ENCODE results near the gene OGFOD2.

Gene OGFOD2

GRCh38 chr12:122977153-122977552, 2.1 kb downstream of the OGFOD2 start:
- DNase-seq (ENCODE audit: low spot score in 2 of 2): no peak
- peaks cover 16% of the 10 kb centered on the region for H3K4me1 Mint-ChIP-seq

GRCh38 chr12:122977655-122978392, 2.8 kb downstream of the OGFOD2 start:
- Mint-ChIP-seq H3K4me3 (peak overlapping the region; percentile 25), H3K27ac (no peak overlapping the region), H3K36me3 (peaks cover 2% of the 10 kb centered on the region), H3K9me3 (no peaks in the 10 kb centered on the region), H3K27me3 (no peaks in the 10 kb centered on the region), H3K4me1 (peaks cover 16% of the 10 kb centered on the region)
- DNase-seq (ENCODE audit: low spot score in 2 of 2) (no peak), ATAC-seq (ENCODE audit: low read depth) (no peak)

More at GRCh38 chr12:122977153-122977552, 2.1 kb downstream of the OGFOD2 start:
- no peaks in the 10 kb centered on the region for H3K9me3 Mint-ChIP-seq
- H3K27ac Mint-ChIP-seq: no peak overlapping the region
- ATAC-seq (ENCODE audit: low read depth): no peak
- H3K4me3 Mint-ChIP-seq: no peak overlapping the region
- no peaks in the 10 kb centered on the region for H3K27me3 Mint-ChIP-seq
- H3K36me3 Mint-ChIP-seq: peaks cover 2% of the 10 kb centered on the region

GRCh38 chr12:122978507-122978955, 3.5 kb downstream of the OGFOD2 start:
- no peak overlapping the region for H3K27ac Mint-ChIP-seq
- no peak overlapping the region for H3K4me3 Mint-ChIP-seq
- H3K27me3 Mint-ChIP-seq: no peaks in the 10 kb centered on the region
- ATAC-seq (ENCODE audit: low read depth) (no peak), DNase-seq (ENCODE audit: low spot score in 2 of 2) (no peak)
- H3K4me1 Mint-ChIP-seq: peaks cover 22% of the 10 kb centered on the region
- H3K36me3 Mint-ChIP-seq: peaks cover 4% of the 10 kb centered on the region
- H3K9me3 Mint-ChIP-seq: no peaks in the 10 kb centered on the region

GRCh38 chr12:122979001-122979907, 4.2 kb downstream of the OGFOD2 start:
- DNase-seq (ENCODE audit: low spot score in 2 of 2) (no peak), ATAC-seq (ENCODE audit: low read depth) (no peak)
- H3K27me3 Mint-ChIP-seq: no peaks in the 10 kb centered on the region
- no peak overlapping the region for H3K27ac Mint-ChIP-seq
- H3K4me1 Mint-ChIP-seq: peaks cover 28% of the 10 kb centered on the region
- H3K9me3 Mint-ChIP-seq: no peaks in the 10 kb centered on the region
- peak overlapping the region; percentile 93 for H3K4me3 Mint-ChIP-seq
- H3K36me3 Mint-ChIP-seq: peaks cover 4% of the 10 kb centered on the region

GRCh38 chr12:122979908-122980182, 4.8 kb downstream of the OGFOD2 start:
- DNase-seq (ENCODE audit: low spot score in 2 of 2) (no peak), ATAC-seq (ENCODE audit: low read depth) (no peak)
- no peaks in the 10 kb centered on the region for H3K27me3 Mint-ChIP-seq
- H3K4me3 Mint-ChIP-seq: peak overlapping the region; percentile 93
- peaks cover 32% of the 10 kb centered on the region for H3K4me1 Mint-ChIP-seq
- peak overlapping the region; percentile 69 for H3K27ac Mint-ChIP-seq
- no peaks in the 10 kb centered on the region for H3K9me3 Mint-ChIP-seq
- peaks cover 4% of the 10 kb centered on the region for H3K36me3 Mint-ChIP-seq

- H3K4me3 Mint-ChIP-seq: peak within 1 kb of the TSS; percentile 93
- H3K27me3 Mint-ChIP-seq: no peaks in the 10 kb centered on the region
- H3K9me3 Mint-ChIP-seq: no peaks in the 10 kb centered on the region
- ATAC-seq (ENCODE audit: low read depth) (peak; percentile 76), DNase-seq (ENCODE audit: low spot score in 2 of 2) (peak; percentile 43 to 68)
- H3K36me3 Mint-ChIP-seq: peaks cover 6% of the 10 kb centered on the region
- peaks cover 35% of the 10 kb centered on the region for H3K4me1 Mint-ChIP-seq
- H3K27ac Mint-ChIP-seq: peak within 1 kb of the TSS; percentile 69
Measured at GRCh38 chr12:122980183-122981035, 5.4 kb downstream of the OGFOD2 start, which contains the start of gene ARL6IP4. Gene ARL6IP4 (plus strand): TSS chr12:122980681. CDS start chr12:122981140, 459 bp downstream.

GRCh38 chr12:122981036-122981471, 6.0 kb downstream of the OGFOD2 start:
- peak overlapping the region; percentile 69 for H3K27ac Mint-ChIP-seq
- H3K4me3 Mint-ChIP-seq: peak overlapping the region; percentile 93
- H3K36me3 Mint-ChIP-seq: peaks cover 6% of the 10 kb centered on the region
- DNase-seq (ENCODE audit: low spot score in 2 of 2): peak in 1 of 2 donors; percentile 51
- no peaks in the 10 kb centered on the region for H3K9me3 Mint-ChIP-seq
- ATAC-seq (ENCODE audit: low read depth): peak; percentile 32
- no peaks in the 10 kb centered on the region for H3K27me3 Mint-ChIP-seq
- H3K4me1 Mint-ChIP-seq: peaks cover 34% of the 10 kb centered on the region

- DNase-seq (ENCODE audit: low spot score in 2 of 2): no peak
- Mint-ChIP-seq H3K36me3 (peaks cover 9% of the 10 kb centered on the region), H3K4me1 (peaks cover 30% of the 10 kb centered on the region), H3K9me3 (no peaks in the 10 kb centered on the region), H3K27me3 (no peaks in the 10 kb centered on the region), H3K4me3 (peak overlapping the region; percentile 93), H3K27ac (peak overlapping the region; percentile 69)
- no peak for ATAC-seq (ENCODE audit: low read depth)
Measured at GRCh38 chr12:122981587-122982476, 6.8 kb downstream of the OGFOD2 start.

- DNase-seq (ENCODE audit: low spot score in 2 of 2) (no peak), ATAC-seq (ENCODE audit: low read depth) (no peak)
- Mint-ChIP-seq H3K9me3 (no peaks in the 10 kb centered on the region), H3K27me3 (no peaks in the 10 kb centered on the region), H3K4me1 (peaks cover 30% of the 10 kb centered on the region), H3K27ac (no peak overlapping the region), H3K4me3 (peak overlapping the region; percentile 93), H3K36me3 (peaks cover 9% of the 10 kb centered on the region)
Measured at GRCh38 chr12:122982477-122982815, 7.4 kb downstream of the OGFOD2 start.

- Mint-ChIP-seq H3K4me1 (peaks cover 27% of the 10 kb centered on the region), H3K36me3 (peaks cover 11% of the 10 kb centered on the region), H3K27me3 (no peaks in the 10 kb centered on the region), H3K9me3 (no peaks in the 10 kb centered on the region), H3K27ac (peak overlapping the region; percentile 58), H3K4me3 (peak overlapping the region; percentile 27)
- DNase-seq (ENCODE audit: low spot score in 2 of 2) (no peak), ATAC-seq (ENCODE audit: low read depth) (no peak)
Measured at GRCh38 chr12:122982963-122983788, 8.1 kb downstream of the OGFOD2 start.

GRCh38 chr12:122983789-122984515, 8.9 kb downstream of the OGFOD2 start:
- peak overlapping the region; percentile 58 for H3K27ac Mint-ChIP-seq
- H3K27me3 Mint-ChIP-seq: no peaks in the 10 kb centered on the region
- no peaks in the 10 kb centered on the region for H3K9me3 Mint-ChIP-seq
- DNase-seq (ENCODE audit: low spot score in 2 of 2) (no peak), ATAC-seq (ENCODE audit: low read depth) (no peak)
- H3K4me3 Mint-ChIP-seq: no peak overlapping the region
- H3K4me1 Mint-ChIP-seq: peaks cover 27% of the 10 kb centered on the region
- peaks cover 11% of the 10 kb centered on the region for H3K36me3 Mint-ChIP-seq

Measured in memory B cell (primary cell).